H1 (cell line): Measurements from ENCODE around the gene DISC1. TPM values are rescaled to one million over a fixed set of nuclear protein-coding genes. Genes with fewer than 3 reads are reported as not detected.

Experiments
- CTCF ChIA-PET: fragments of 300-600 bp; sonication (Branson Sonifier 250); formaldehyde crosslinking; loops from one replicate; lab custom pipeline; 2021; ENCODE audit not compliant: partially characterized antibody; lab: Charles Lee
- POLR2A ChIA-PET: fragments of 300-600 bp; sonication (Branson Sonifier 250); formaldehyde crosslinking; loops from one replicate; lab custom pipeline; 2021; ENCODE audit warnings: inconsistent platforms; ENCODE audit not compliant: partially characterized antibody; lab: Charles Lee
- DNase-seq, 2 experiments: peaks; one replicate each; pipeline versions ENCODE4 v3.0.0 to v3.0.0-alpha.2; 2010 to 2022; ENCODE audit warnings: low spot score in 2 of 2, low read depth in 1 of 2, mixed read lengths in 1 of 2
- FAIRE-seq: peaks from 2 replicates; lab custom pipeline; 2011; peaks lifted over from hg19 to GRCh38; lab: Jason Lieb, UNC
- H2AFZ ChIP-seq: 2 replicates; pipeline ENCODE4 v1.8.1; 2012; ENCODE audit warnings: low read length, inconsistent platforms
- H2AK5ac ChIP-seq: 2 replicates; pipeline ENCODE4 v1.6.1; 2013; ENCODE audit warnings: low read depth, low read length
- H2BK120ac ChIP-seq: replicated peaks from 2 replicates; pipeline ENCODE3; 2013; ENCODE audit warnings: low read depth, low read length, inconsistent platforms
- H2BK12ac ChIP-seq: 2 replicates; pipeline ENCODE4 v1.6.1; 2013; ENCODE audit warnings: low read depth, low read length
- H2BK15ac ChIP-seq: 2 replicates; pipeline ENCODE4 v1.6.1; 2013; ENCODE audit warnings: low read length
- H2BK20ac ChIP-seq: 2 replicates; pipeline ENCODE4 v1.6.1; 2013; ENCODE audit warnings: low read length
- H2BK5ac ChIP-seq: 2 replicates; pipeline ENCODE4 v1.6.1; 2013; ENCODE audit warnings: low read depth, low read length
- H3K14ac ChIP-seq: 2 replicates; pipeline ENCODE4 v1.6.1; 2013; ENCODE audit warnings: inconsistent platforms; ENCODE audit not compliant: insufficient read length
- H3K18ac ChIP-seq: 2 replicates; pipeline ENCODE4 v1.6.1; 2013; ENCODE audit warnings: low read length; ENCODE audit errors: extremely low read depth
- H3K23ac ChIP-seq: 2 replicates; pipeline ENCODE4 v1.6.1; 2013; ENCODE audit warnings: inconsistent platforms; ENCODE audit not compliant: insufficient read length
- H3K23me2 ChIP-seq: 2 replicates; pipeline ENCODE4 v1.6.1; 2013; ENCODE audit warnings: low read depth, low read length
- H3K27ac ChIP-seq: 2 replicates; pipeline ENCODE4 v1.6.1; 2011; ENCODE audit warnings: low read depth, low read length, inconsistent platforms
- H3K27me3 ChIP-seq, 4 experiments: replicated peaks in 1 of 4; 1 replicate in 1 of 4; 2 replicates in 3 of 4; pipeline versions ENCODE4 v1.6.1 to v1.8.1; 2011 to 2013; ENCODE audit warnings: low read length in 3 of 4, mild to moderate bottlenecking in 3 of 4, inconsistent platforms in 2 of 4, mixed read lengths in 2 of 4, moderate library complexity in 1 of 4; ENCODE audit not compliant: control insufficient read depth in 3 of 4, insufficient read depth in 3 of 4; ENCODE audit errors: extremely low read depth in 1 of 4
- H3K36me3 ChIP-seq, 4 experiments: 2 replicates each; pipeline versions ENCODE4 v1.6.1 to v1.8.1; 2011 to 2013; ENCODE audit warnings: mild to moderate bottlenecking in 4 of 4, low read length in 3 of 4, moderate library complexity in 2 of 4, control low read depth in 1 of 4, inconsistent platforms in 1 of 4; ENCODE audit not compliant: insufficient read depth in 4 of 4, control insufficient read depth in 2 of 4
- H3K4ac ChIP-seq: replicated peaks from 2 replicates; pipeline ENCODE3; 2013; ENCODE audit warnings: low read length, low read depth, mixed read lengths, inconsistent platforms; ENCODE audit not compliant: insufficient read length
- H3K4me1 ChIP-seq, 4 experiments: replicated peaks in 1 of 4; 1 replicate in 1 of 4; 2 replicates in 3 of 4; pipeline versions ENCODE4 v1.6.1 to v1.8.1; 2011 to 2013; ENCODE audit warnings: low read length in 3 of 4, inconsistent platforms in 2 of 4, mixed read lengths in 1 of 4; ENCODE audit not compliant: insufficient read depth in 4 of 4, control insufficient read depth in 3 of 4
- H3K4me2 ChIP-seq, 2 experiments: 2 replicates each; pipeline versions ENCODE4 v1.6.1 to v1.8.1; 2011 to 2013; ENCODE audit warnings: low read depth in 2 of 2, low read length in 2 of 2, control low read depth in 1 of 2, inconsistent platforms in 1 of 2, mild to moderate bottlenecking in 1 of 2; ENCODE audit not compliant: insufficient read depth in 1 of 2
- H3K4me3 ChIP-seq, 4 experiments: fragments of 200-600, 300-600 bp in 1 of 4; sonication (generic), shearing (Covaris generic), sonication (Bioruptor Twin) in 1 of 4; 2 replicates each; pipeline versions ENCODE4 v1.5.1 to v1.8.1; 2011 to 2016; ENCODE audit warnings: low read length in 4 of 4, low read depth in 3 of 4, control low read depth in 2 of 4, inconsistent platforms in 2 of 4, mild to moderate bottlenecking in 2 of 4, mixed read lengths in 1 of 4, moderate library complexity in 1 of 4; ENCODE audit not compliant: insufficient read depth in 2 of 4; ENCODE audit errors: extremely low read depth in 1 of 4
- H3K56ac ChIP-seq: replicated peaks from 2 replicates; pipeline ENCODE3; 2013; ENCODE audit warnings: low read depth, mild to moderate bottlenecking, mixed read lengths, low read length, inconsistent platforms; ENCODE audit not compliant: insufficient read length
- H3K79me1 ChIP-seq: 2 replicates; pipeline ENCODE4 v1.6.1; 2013; ENCODE audit warnings: low read depth, low read length, control low read depth
- H3K79me2 ChIP-seq, 2 experiments: 2 replicates each; pipeline versions ENCODE4 v1.6.1 to v1.8.1; 2012 to 2013; ENCODE audit warnings: low read length in 2 of 2, mild to moderate bottlenecking in 2 of 2, inconsistent platforms in 1 of 2; ENCODE audit not compliant: insufficient read depth in 2 of 2, control insufficient read depth in 1 of 2
- H3K9ac ChIP-seq, 4 experiments: replicated peaks in 1 of 4; 1 replicate in 1 of 4; 2 replicates in 3 of 4; pipeline versions ENCODE4 v1.6.1 to v1.8.1; 2011 to 2013; ENCODE audit warnings: low read depth in 3 of 4, low read length in 3 of 4, control low read depth in 2 of 4, mild to moderate bottlenecking in 2 of 4, moderate library complexity in 2 of 4, inconsistent platforms in 1 of 4; ENCODE audit errors: extremely low read depth in 1 of 4
- H3K9me3 ChIP-seq, 2 experiments: 2 replicates each; pipeline versions ENCODE4 v1.6.1 to v1.8.1; 2012 to 2013; ENCODE audit warnings: mild to moderate bottlenecking in 2 of 2, moderate library complexity in 2 of 2, control low read depth in 1 of 2, inconsistent platforms in 1 of 2, low read depth in 1 of 2, low read length in 1 of 2, mixed read lengths in 1 of 2; ENCODE audit not compliant: insufficient read depth in 2 of 2
- H4K20me1 ChIP-seq, 2 experiments: replicated peaks in 1 of 2; 2 replicates each; pipeline versions ENCODE3 to v1.8.1; 2011 to 2013; ENCODE audit warnings: inconsistent platforms in 2 of 2, low read length in 2 of 2, mild to moderate bottlenecking in 1 of 2; ENCODE audit not compliant: insufficient read depth in 2 of 2, control insufficient read depth in 1 of 2
- H4K5ac ChIP-seq: 2 replicates; pipeline ENCODE4 v1.6.1; 2013; ENCODE audit warnings: low read length, low read depth, mixed read lengths, inconsistent platforms; ENCODE audit not compliant: insufficient read length
- H4K8ac ChIP-seq: 2 replicates; pipeline ENCODE4 v1.8.0; 2013; ENCODE audit warnings: mild to moderate bottlenecking, moderate library complexity, low read length, inconsistent platforms; ENCODE audit not compliant: insufficient read depth; ENCODE audit errors: extremely low read depth
- H4K91ac ChIP-seq: replicated peaks from 2 replicates; pipeline ENCODE3; 2013; ENCODE audit warnings: low read length, mixed read lengths, inconsistent platforms; ENCODE audit not compliant: insufficient read length
- CBX5 ChIP-seq: fragments of 300-800, 300-1000 bp; sonication (generic); IDR thresholded peaks from 2 replicates; pipeline ENCODE4 v1.7.1; 2016; ENCODE audit warnings: antibody characterized with exemption, low read length, low read depth
- CHD2 ChIP-seq: IDR thresholded peaks from 2 replicates; pipeline ENCODE4 v1.6.1; 2012; ENCODE audit warnings: low read length, improper control_type of control experiment
- EGR1 ChIP-seq: IDR thresholded peaks from 2 replicates; pipeline ENCODE4 v1.6.1; 2011; ENCODE audit warnings: low read depth, low read length, borderline replicate concordance
- HDAC6 ChIP-seq: IDR thresholded peaks from one replicate; pipeline ENCODE4 v1.7.1; 2012; ENCODE audit warnings: low read depth, mild to moderate bottlenecking, inconsistent platforms, low read length, moderate library complexity
- KDM4A ChIP-seq: IDR thresholded peaks from one replicate; pipeline ENCODE4 v1.7.1; 2012; ENCODE audit warnings: low read depth, mild to moderate bottlenecking, moderate library complexity, low read length, inconsistent platforms; ENCODE audit not compliant: severe bottlenecking
- PHF8 ChIP-seq: fragments of 200-600 bp; sonication (generic); conservative IDR thresholded peaks from 2 replicates; pipeline ENCODE4 v1.7.1; 2012; ENCODE audit warnings: low read depth, mild to moderate bottlenecking, inconsistent platforms, low read length, moderate library complexity
- RAD21 ChIP-seq, 2 experiments: IDR thresholded peaks in 1 of 2; conservative IDR thresholded peaks in 1 of 2; 2 replicates each; pipeline ENCODE4 v1.6.1; 2011; ENCODE audit warnings: low read depth in 2 of 2, low read length in 2 of 2, improper control_type of control experiment in 1 of 2, inconsistent platforms in 1 of 2, mild to moderate bottlenecking in 1 of 2, moderate library complexity in 1 of 2
- SP1 ChIP-seq: IDR thresholded peaks from 2 replicates; pipeline ENCODE4 v1.6.1; 2011; ENCODE audit warnings: low read depth, low read length
- TAF1 ChIP-seq: IDR thresholded peaks from 2 replicates; pipeline ENCODE4 v1.6.1; 2011; ENCODE audit warnings: mild to moderate bottlenecking, low read depth, low read length
- TEAD4 ChIP-seq: IDR thresholded peaks from 2 replicates; pipeline ENCODE4 v1.6.1; 2012; ENCODE audit warnings: low read depth, low read length, inconsistent platforms, mixed read lengths
- WGBS, 2 experiments: shearing (Covaris generic) in 1 of 2; methylation state at CpG; one replicate each; pipeline versions ENCODE4 v1.1.6 to v1.1.7; 2013 to 2015; ENCODE audit warnings: low lambda C conversion rate in 2 of 2, mixed read lengths in 2 of 2, inconsistent platforms in 1 of 2, low coverage in 1 of 2, missing lambda C conversion rate in 1 of 2; ENCODE audit not compliant: insufficient replicate concordance in 2 of 2, insufficient coverage in 1 of 2, insufficient read length in 1 of 2; ENCODE audit errors: extremely low coverage in 1 of 2, missing lambda C conversion rate in 1 of 2; 5-methylcytosine and 5-hydroxymethylcytosine counted together
- polyA plus RNA-seq, 7 experiments: library from polyadenylated mRNA; depleted of rRNA in 3 of 7; stranded (reverse) in 5 of 7; unstranded in 2 of 7; fragments of >200 nt in 5 of 7; fragments of 200-250 nt in 2 of 7; gene quantifications; 1 replicate in 5 of 7; 2 replicates in 1 of 7; 4 replicates in 1 of 7; pipeline versions ENCODE4 v1.2.1 to v1.2.3, GENCODE V29; 2011 to 2013; ENCODE audit warnings: missing spikeins in 2 of 7, mixed read lengths in 2 of 7
- total RNA-seq: library from RNA; stranded (reverse); fragmentation: NEBNext Ultra II Directional; extraction: Animal tissue kit (Norgen Biotek cat#: 25700); gene quantifications from 2 replicates; pipeline ENCODE4 v1.2.1, GENCODE V29; 2021

The DISC1 gene
- total and polyA plus RNA-seq, 2 of the 8 experiments (the other 6 are each of a cell fraction or from before 2014, with no cell fraction given) = 1.1 to 3.5 TPM

DNA sequence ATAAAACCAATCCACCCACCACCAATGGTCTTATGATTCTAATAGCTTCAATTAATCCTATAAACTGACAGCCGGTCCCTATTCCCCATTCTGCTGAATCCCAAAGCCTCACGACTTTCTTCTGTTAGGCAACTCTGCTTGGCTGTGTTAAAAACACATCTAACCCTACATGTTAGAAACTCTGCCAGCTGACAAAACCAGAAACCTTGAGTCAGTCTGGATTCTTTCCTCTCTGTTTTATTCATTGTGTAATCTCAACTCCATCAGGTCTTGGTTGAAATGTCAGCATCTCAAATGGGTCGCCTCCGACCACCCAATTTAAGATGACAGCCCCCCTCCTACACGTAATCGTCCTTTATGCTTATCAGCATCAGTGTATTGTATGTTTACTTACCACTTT lies 312.1 kb downstream of the DISC1 start:
- Histone ChIP-seq H3K27me3 (no peaks in the 10 kb centered on the region; a peak in 1 of 7 replicates), H2BK120ac (no peak overlapping the region), H4K5ac (no peak overlapping the region), H3K36me3 (no peaks in the 10 kb centered on the region), H3K9me3 (no peaks in the 10 kb centered on the region), H3K27ac (no peak overlapping the region), H2BK20ac (no peak overlapping the region), H3K79me2 (no peaks in the 10 kb centered on the region), H3K4me2 (no peak overlapping the region), H3K23me2 (no peaks in the 10 kb centered on the region), H4K8ac (no peak overlapping the region), H3K4me1 (peaks cover 0 to 2% (median 0%) of the 10 kb centered on the region in 4 experiments; a peak in 1 of 7 replicates), H2BK12ac (no peak overlapping the region), H3K9ac (no peak overlapping the region), H3K14ac (no peak overlapping the region), H3K4ac (no peak overlapping the region), H2BK15ac (no peak overlapping the region), H3K56ac (no peak overlapping the region), H3K23ac (no peak overlapping the region), H2BK5ac (no peak overlapping the region), H4K20me1 (no peaks in the 10 kb centered on the region), H2AFZ (no peak overlapping the region), H2AK5ac (no peak overlapping the region), H3K79me1 (no peaks in the 10 kb centered on the region), H3K4me3 (no peak overlapping the region), H4K91ac (no peak overlapping the region), H3K18ac (no peak overlapping the region)
- TF ChIP-seq HDAC6 = no peak
- TF ChIP-seq SP1 = no peak
- no peak for TF ChIP-seq CHD2
- no peak for TF ChIP-seq CBX5
- TF ChIP-seq TEAD4 = no peak
- TF ChIP-seq EGR1 = no peak
- no peak for TF ChIP-seq PHF8
- TF ChIP-seq RAD21 (IDR thresholded peaks at IDR 0.05 in 1 of 2, conservative IDR thresholded peaks at IDR 0.05 in 1 of 2; ENCODE audit: low read depth in 2 of 2, low read length in 2 of 2) = no peak
- no peak for TF ChIP-seq KDM4A
- no peak for TF ChIP-seq TAF1
- FAIRE-seq (no peak), DNase-seq (no peak)
- CTCF ChIA-PET = interaction anchor here (1.1 to 1.3 kb wide), 2 partner anchors 44 to 139 kb away, joined by 3 read pairs; no protein-coding TSS in a partner anchor
- 92% methylated on average over 6 of the region's 6 CpGs; no CpG with 5 or more reads in 1 of the 2 experiments for WGBS, 2 experiments
- POLR2A ChIA-PET = no interaction called here
